Activated CD4-positive, alpha-beta T cell treated with anti-CD3 and anti-CD28 coated beads for 24 hours (primary cell): ENCODE data around the gene SLC24A3.

Experiments
- DNase-seq, 2 donors: peaks; one replicate each; pipeline ENCODE4 v3.0.0-alpha.2; 2020; ENCODE audit warnings: low read depth in 2 of 2

SLC24A3 gene

GRCh38 chr20:19457611-19458010 is 245.2 kb downstream of the SLC24A3 start:
- no peak for DNase-seq

- no peak for DNase-seq
Observed at GRCh38 chr20:19460386-19460785, 247.9 kb downstream of the SLC24A3 start.

- no peak for DNase-seq
Observed at GRCh38 chr20:19462491-19462890, 250.0 kb downstream of the SLC24A3 start.

GRCh38 chr20:19463597-19463996 is 251.2 kb downstream of the SLC24A3 start:
- no peak for DNase-seq

- no peak for DNase-seq
Observed at GRCh38 chr20:19465536-19465935, 253.1 kb downstream of the SLC24A3 start.

- DNase-seq = no peak
Observed at GRCh38 chr20:19466206-19466928, 253.9 kb downstream of the SLC24A3 start.

- DNase-seq = no peak
Observed at GRCh38 chr20:19473216-19473921, 260.9 kb downstream of the SLC24A3 start.

GRCh38 chr20:19473922-19474286 is 261.5 kb downstream of the SLC24A3 start:
- no peak for DNase-seq

GRCh38 chr20:19478320-19478895 is 266.0 kb downstream of the SLC24A3 start:
- DNase-seq = no peak

GRCh38 chr20:19482726-19483125 is 270.3 kb downstream of the SLC24A3 start:
- DNase-seq = no peak

- no peak for DNase-seq
Observed at GRCh38 chr20:19483309-19483708, 270.9 kb downstream of the SLC24A3 start.

- no peak for DNase-seq
Observed at GRCh38 chr20:19486446-19486845, 274.0 kb downstream of the SLC24A3 start.

- no peak for DNase-seq
Observed at GRCh38 chr20:19487420-19487819, 275.0 kb downstream of the SLC24A3 start.

- no peak for DNase-seq
Observed at GRCh38 chr20:19491241-19491640, 278.8 kb downstream of the SLC24A3 start.

- DNase-seq = no peak
Observed at GRCh38 chr20:19492116-19492515, 279.7 kb downstream of the SLC24A3 start.

GRCh38 chr20:19492687-19493336 is 280.4 kb downstream of the SLC24A3 start:
- no peak for DNase-seq

- no peak for DNase-seq
Observed at GRCh38 chr20:19493794-19494495, 281.5 kb downstream of the SLC24A3 start.

- DNase-seq = no peak
Observed at GRCh38 chr20:19495905-19496703, 283.7 kb downstream of the SLC24A3 start.

- DNase-seq = no peak
Observed at GRCh38 chr20:19497064-19497463, 284.6 kb downstream of the SLC24A3 start.

GRCh38 chr20:19498756-19499155 is 286.3 kb downstream of the SLC24A3 start:
- DNase-seq = no peak

GRCh38 chr20:19501476-19502115 is 289.2 kb downstream of the SLC24A3 start:
- DNase-seq = no peak
